Natural killer cell (primary cell): Measurements from ENCODE around the gene PRR16. TPM values are rescaled to one million over a fixed set of nuclear protein-coding genes. Genes with fewer than 3 reads are reported as not detected.

Experiments used
- ATAC-seq, 3 donors: fragments of 150-1000 bp in 2 of 3; fragments of 200-7000 bp in 1 of 3; cut with Tn5 transposase; 1 replicate in 1 of 3; 2 replicates in 2 of 3; pipeline ENCODE4 v1.10.0; 2021; ENCODE audit warnings: mild to moderate bottlenecking in 2 of 3, moderate library complexity in 2 of 3
- DNase-seq, 2 donors: peaks; one replicate each; pipeline versions ENCODE4 v3.0.0 to v3.0.0-alpha.2; 2013 to 2021; ENCODE audit warnings: mixed read lengths in 1 of 2
- H3K27ac ChIP-seq: one replicate; pipeline ENCODE4 v1.5.1; 2013; ENCODE audit warnings: mild to moderate bottlenecking, low read length
- H3K27me3 ChIP-seq: one replicate; pipeline ENCODE4 v1.6.1; 2013; ENCODE audit warnings: low read length; ENCODE audit not compliant: control insufficient read depth, insufficient read depth
- H3K36me3 ChIP-seq: one replicate; pipeline ENCODE4 v1.6.1; 2013; ENCODE audit warnings: low read length; ENCODE audit not compliant: control insufficient read depth, insufficient read depth
- H3K4me1 ChIP-seq: one replicate; pipeline ENCODE4 v1.6.1; 2013; ENCODE audit warnings: low read length; ENCODE audit not compliant: control insufficient read depth, insufficient read depth
- H3K4me3 ChIP-seq: one replicate; pipeline ENCODE4 v1.5.1; 2013; ENCODE audit warnings: low read length
- H3K9me3 ChIP-seq: one replicate; pipeline ENCODE4 v1.6.1; 2013; ENCODE audit warnings: low read length; ENCODE audit not compliant: control insufficient read depth, insufficient read depth
- H3K27ac Mint-ChIP-seq, 2 donors: one replicate each; pipeline ENCODE4 v1.8.0; 2022; ENCODE audit warnings: mild to moderate bottlenecking in 2 of 2, mixed read lengths in 2 of 2, moderate library complexity in 1 of 2
- H3K27me3 Mint-ChIP-seq, 2 donors: one replicate each; pipeline ENCODE4 v1.8.0; 2022; ENCODE audit warnings: low read depth in 2 of 2, mixed read lengths in 2 of 2
- H3K36me3 Mint-ChIP-seq: one replicate; pipeline ENCODE4 v1.8.0; 2022; ENCODE audit warnings: mixed read lengths
- H3K4me1 Mint-ChIP-seq, 2 donors: one replicate each; pipeline ENCODE4 v1.8.0; 2022; ENCODE audit warnings: mixed read lengths in 2 of 2
- H3K4me3 Mint-ChIP-seq: one replicate; pipeline ENCODE4 v1.8.0; 2022; ENCODE audit warnings: mild to moderate bottlenecking, moderate library complexity, mixed read lengths
- H3K9me3 Mint-ChIP-seq, 2 donors: one replicate each; pipeline ENCODE4 v1.8.0; 2022; ENCODE audit warnings: mixed read lengths in 2 of 2
- CTCF ChIP-seq: fragments of 200-600 bp; IDR thresholded peaks from one replicate; pipeline ENCODE4 v1.8.0; 2022; ENCODE audit warnings: antibody characterized with exemption
- WGBS: methylation state at CpG from one replicate; pipeline ENCODE4 v1.1.7; 2013; ENCODE audit warnings: missing lambda C conversion rate; ENCODE audit not compliant: insufficient coverage; 5-methylcytosine and 5-hydroxymethylcytosine counted together
- intact Hi-C: fragments of 100-400 bp; cut with micrococcal nuclease; formaldehyde crosslinking; loops from one replicate; pipeline ENCODE4 v1.14.2; 2022
- total RNA-seq, 4 donors: library from RNA; stranded (reverse); fragments of 120-200 nt in 1 of 4; gene quantifications; one replicate each; pipeline versions ENCODE4 v1.2.3 to v1.2.4, GENCODE V29; 2013 to 2022

The PRR16 gene
- total RNA-seq, 3 donors from 2014 or later (not counting 1 experiment from before 2014, with no cell fraction given), result not detected

- no peaks in the 10 kb centered on the region for H3K36me3 ChIP-seq
- H3K27ac ChIP-seq, result no peak overlapping the region
- ATAC-seq, result no peak
- WGBS, result 21% methylated on average over 3 of the region's 5 CpGs
- peaks cover 14% of the 10 kb centered on the region for H3K4me1 ChIP-seq
- peak overlapping the region; percentile 66 for H3K4me3 Mint-ChIP-seq
- H3K9me3 ChIP-seq, result no peaks in the 10 kb centered on the region
- peaks cover 12% of the 10 kb centered on the region for H3K36me3 Mint-ChIP-seq
- no peaks in the 10 kb centered on the region for H3K9me3 Mint-ChIP-seq
- TF ChIP-seq CTCF, result no peak
- DNase-seq, result no peak
- no peak overlapping the region for H3K27ac Mint-ChIP-seq
- peaks cover 19 to 36% of the 10 kb centered on the region in 2 donors for H3K27me3 Mint-ChIP-seq
- H3K27me3 ChIP-seq, result peaks cover 24% of the 10 kb centered on the region
- H3K4me1 Mint-ChIP-seq, result peaks cover 0 to under 1% of the 10 kb centered on the region in 2 donors
- intact Hi-C loops, result no loop called here
- H3K4me3 ChIP-seq, result no peak overlapping the region
Observed at GRCh38 chr5:120463006-120463680, 957 bp upstream of the PRR16 start.

GRCh38 chr5:120464627-120465435 lies 731 bp downstream of the PRR16 start:
- intact Hi-C loops, result no loop called here
- peaks cover 19 to 44% of the 10 kb centered on the region in 2 donors for H3K27me3 Mint-ChIP-seq
- peak overlapping the region; percentile 29 for H3K4me3 ChIP-seq
- no peaks in the 10 kb centered on the region for H3K9me3 ChIP-seq
- H3K27ac ChIP-seq, result no peak overlapping the region
- WGBS, result 1% methylated on average over 33 of the region's 33 CpGs
- no peaks in the 10 kb centered on the region for H3K4me1 Mint-ChIP-seq
- no peak for TF ChIP-seq CTCF
- no peak overlapping the region for H3K27ac Mint-ChIP-seq
- peak in 1 of 3 donors; percentile 39 for ATAC-seq
- H3K4me3 Mint-ChIP-seq, result peak overlapping the region; percentile 72
- no peak for DNase-seq
- no peaks in the 10 kb centered on the region for H3K9me3 Mint-ChIP-seq
- no peaks in the 10 kb centered on the region for H3K36me3 ChIP-seq
- H3K36me3 Mint-ChIP-seq, result peaks cover 12% of the 10 kb centered on the region
- H3K4me1 ChIP-seq, result peaks cover 14% of the 10 kb centered on the region
- H3K27me3 ChIP-seq, result peaks cover 24% of the 10 kb centered on the region

- Mint-ChIP-seq H3K4me3 (no peak overlapping the region), H3K27me3 (peaks cover 19 to 44% of the 10 kb centered on the region in 2 donors), H3K9me3 (no peaks in the 10 kb centered on the region), H3K36me3 (peaks cover 12% of the 10 kb centered on the region), H3K4me1 (no peaks in the 10 kb centered on the region), H3K27ac (no peak overlapping the region)
- no peaks in the 10 kb centered on the region for H3K36me3 ChIP-seq
- intact Hi-C loops, result no loop called here
- ATAC-seq, result peak in 1 of 3 donors; percentile 23
- no peak for TF ChIP-seq CTCF
- H3K27me3 ChIP-seq, result peaks cover 24% of the 10 kb centered on the region
- H3K9me3 ChIP-seq, result no peaks in the 10 kb centered on the region
- no peak overlapping the region for H3K27ac ChIP-seq
- DNase-seq, result no peak
- WGBS, result 5% methylated on average over 33 of the region's 33 CpGs
- H3K4me1 ChIP-seq, result peaks cover 14% of the 10 kb centered on the region
- H3K4me3 ChIP-seq, result peak overlapping the region; percentile 29
Observed at GRCh38 chr5:120465436-120465961, 1.4 kb downstream of the PRR16 start.
